Measurements from ENCODE around the gene NCAPH2.

GRCh38 chr22:50487290-50488005 lies 20.6 kb upstream of the NCAPH2 start:
- TF ChIP-seq CTCF (IDR thresholded peaks at IDR 0.05) = no peak
- TF ChIP-seq POLR2A (IDR thresholded peaks at IDR 0.05) = no peak
- no peak for TF ChIP-seq POLR2AphosphoS5 (IDR thresholded peaks at IDR 0.05)
- no peak for TF ChIP-seq EP300 (IDR thresholded peaks at IDR 0.05)

All from gastroesophageal sphincter (tissue), 3 donors.